Activated B cell treated with CpG ODN at 0.5 μM for 24 hours (primary cell): ENCODE data around the gene GALK2. TPM values are rescaled to one million over a fixed set of nuclear protein-coding genes. Genes with fewer than 3 reads are reported as not detected.

Source experiments
- ATAC-seq: fragments of 200-7000 bp; cut with Tn5 transposase; one replicate; pipeline ENCODE4 v1.10.0; 2021; ENCODE audit warnings: low read depth, mild to moderate bottlenecking, moderate library complexity
- CTCF ChIA-PET: fragments of 350-600 bp; sonication (Branson Sonifier 250); formaldehyde crosslinking; loops from one replicate; lab custom pipeline; 2021; ENCODE audit warnings: antibody characterized with exemption; lab: Charles Lee
- POLR2A ChIA-PET: fragments of 350-600 bp; sonication (Branson Sonifier 250); formaldehyde crosslinking; loops from one replicate; lab custom pipeline; 2021; ENCODE audit warnings: antibody characterized with exemption; lab: Charles Lee
- DNase-seq: peaks from one replicate; pipeline ENCODE4 v3.0.0; 2022
- H3K27ac Mint-ChIP-seq: one replicate; pipeline ENCODE4 v1.8.0; 2020; ENCODE audit warnings: mixed read lengths
- H3K27me3 Mint-ChIP-seq: one replicate; pipeline ENCODE4 v1.8.0; 2021; ENCODE audit warnings: mixed read lengths
- H3K36me3 Mint-ChIP-seq: one replicate; pipeline ENCODE4 v1.8.0; 2021; ENCODE audit warnings: low read depth, mixed read lengths
- H3K4me1 Mint-ChIP-seq: one replicate; pipeline ENCODE4 v1.8.0; 2021; ENCODE audit warnings: mixed read lengths
- H3K4me3 Mint-ChIP-seq: one replicate; pipeline ENCODE4 v1.8.0; 2020; ENCODE audit warnings: mild to moderate bottlenecking, mixed read lengths
- H3K9me3 Mint-ChIP-seq: one replicate; pipeline ENCODE4 v1.8.0; 2020; ENCODE audit warnings: mixed read lengths
- CTCF ChIP-seq: fragments of 200-600 bp; IDR thresholded peaks from one replicate; pipeline ENCODE4 v1.8.0; 2022; ENCODE audit warnings: antibody characterized with exemption, mild to moderate bottlenecking
- intact Hi-C: fragments of 100-400 bp; cut with micrococcal nuclease; formaldehyde crosslinking; loops from one replicate; pipeline ENCODE4 v1.15.1; 2024
- total RNA-seq: library from RNA; stranded (reverse); gene quantifications from 2 replicates; pipeline ENCODE4 v1.2.3, GENCODE V29; 2022

GALK2 gene
- total RNA-seq, 1 donor from 2014 or later = 16.6 TPM

- intact Hi-C loops = loop anchor here (1.0 to 5.0 kb wide), 5 partner anchors 17 to 999 kb away; partner anchors contain the start of gene SECISBP2L
- Mint-ChIP-seq H3K36me3 (peaks cover 49% of the 10 kb centered on the region), H3K27ac (peak overlapping the region; percentile 3), H3K27me3 (no peaks in the 10 kb centered on the region), H3K9me3 (no peaks in the 10 kb centered on the region), H3K4me3 (no peak overlapping the region), H3K4me1 (peaks cover 40% of the 10 kb centered on the region)
- ATAC-seq (no peak), DNase-seq (no peak)
- no peak for TF ChIP-seq CTCF
- ChIA-PET CTCF (interaction anchor here (0.6 to 3.9 kb wide), 16 partner anchors 9 to 787 kb away, joined by 3 to 29 read pairs (median 4); partner anchors contain the start of genes CEP152, COPS2, EID1 and SECISBP2L), POLR2A (interaction anchor here (2.0 kb wide), 1 partner anchor 10 kb away, joined by 6 read pairs; the partner anchor contains the start of gene COPS2)
Measured at GRCh38 chr15:49145651-49146609, 24.1 kb upstream of the GALK2 start.

GRCh38 chr15:49148298-49148697 lies 21.7 kb upstream of the GALK2 start:
- no peak for ATAC-seq
- no peak for TF ChIP-seq CTCF
- no peak overlapping the region for H3K27ac Mint-ChIP-seq
- ChIA-PET CTCF (no interaction called here), POLR2A (interaction anchor here (1.5 kb wide), 1 partner anchor 22 kb away, joined by 3 read pairs; the partner anchor contains the start of gene GALK2)
- intact Hi-C loops = loop anchor here (5.0 kb wide), 1 partner anchor 156 kb away; no protein-coding TSS in a partner anchor
- peaks cover 49% of the 10 kb centered on the region for H3K4me1 Mint-ChIP-seq
- no peaks in the 10 kb centered on the region for H3K9me3 Mint-ChIP-seq
- peaks cover 28% of the 10 kb centered on the region for H3K36me3 Mint-ChIP-seq
- H3K4me3 Mint-ChIP-seq = no peak overlapping the region
- no peak for DNase-seq
- no peaks in the 10 kb centered on the region for H3K27me3 Mint-ChIP-seq

- no peaks in the 10 kb centered on the region for H3K9me3 Mint-ChIP-seq
- H3K27ac Mint-ChIP-seq = no peak overlapping the region
- H3K4me3 Mint-ChIP-seq = no peak overlapping the region
- H3K27me3 Mint-ChIP-seq = no peaks in the 10 kb centered on the region
- intact Hi-C loops = loop anchor here (5.0 kb wide), 1 partner anchor 156 kb away; no protein-coding TSS in a partner anchor
- ChIA-PET POLR2A (no interaction called here), CTCF (no interaction called here)
- TF ChIP-seq CTCF = no peak
- peaks cover 53% of the 10 kb centered on the region for H3K4me1 Mint-ChIP-seq
- no peak for DNase-seq
- H3K36me3 Mint-ChIP-seq = peaks cover 24% of the 10 kb centered on the region
- ATAC-seq = no peak
Measured at GRCh38 chr15:49148727-49149126, 21.3 kb upstream of the GALK2 start.

GRCh38 chr15:49151831-49152230 lies 18.2 kb upstream of the GALK2 start:
- ATAC-seq (no peak), DNase-seq (no peak)
- no peak for TF ChIP-seq CTCF
- POLR2A ChIA-PET = interaction anchor here (0.7 kb wide), 1 partner anchor 83 kb away, joined by 3 read pairs; no protein-coding TSS in a partner anchor
- H3K27me3 Mint-ChIP-seq = no peaks in the 10 kb centered on the region
- H3K9me3 Mint-ChIP-seq = no peaks in the 10 kb centered on the region
- no peak overlapping the region for H3K4me3 Mint-ChIP-seq
- H3K36me3 Mint-ChIP-seq = peaks cover 18% of the 10 kb centered on the region
- intact Hi-C loops = no loop called here
- no peak overlapping the region for H3K27ac Mint-ChIP-seq
- CTCF ChIA-PET = no interaction called here
- H3K4me1 Mint-ChIP-seq = peaks cover 66% of the 10 kb centered on the region
